IMR-90 (cell line): ENCODE data around the gene TMEM25. TPM values are rescaled to one million over a fixed set of nuclear protein-coding genes. Genes with fewer than 3 reads are reported as not detected.

Source experiments
- FOS ChIP-seq: fragments of 150-350 bp; IDR thresholded peaks from 2 replicates; pipeline ENCODE4 v1.6.1; 2016; ENCODE audit warnings: low read depth, low read length
- RCOR1 ChIP-seq: IDR thresholded peaks from 2 replicates; pipeline ENCODE4 v1.6.1; 2012; ENCODE audit warnings: mild to moderate bottlenecking, low read length, improper control_type of control experiment; ENCODE audit not compliant: insufficient replicate concordance
- polyA plus RNA-seq, 3 experiments: library from polyadenylated mRNA; depleted of rRNA; stranded (reverse); fragments of >200 nt; gene quantifications; 2 replicates each; pipeline ENCODE4 v1.2.3, GENCODE V29; 2012; ENCODE audit warnings: low replicate concordance in 1 of 3
- total RNA-seq: library from RNA; depleted of rRNA; stranded (reverse); fragments of >200 nt; gene quantifications from 2 replicates; pipeline ENCODE4 v1.2.3, GENCODE V29; 2012

Gene TMEM25
- total and polyA plus RNA-seq, 2 of the 4 experiments (the other 2 are of a cell fraction) = 14.0 to 37.1 TPM

GRCh38 chr11:118532852-118533768 is 2.1 kb downstream of the TMEM25 start (continued):
- TF ChIP-seq RCOR1 (no peak), FOS (no peak)
